ENCODE results near the gene THEM5. TPM values are rescaled to one million over a fixed set of nuclear protein-coding genes. Genes with fewer than 3 reads are reported as not detected.

THEM5 gene
- total RNA-seq, 1 experiment from 2014 or later: not detected

GRCh38 chr1:151834239-151834638 lies 19.3 kb downstream of the THEM5 start:
- H3K9me2 ChIP-seq (ENCODE audit: insufficient read depth): no peaks in the 10 kb centered on the region
- H4K20me1 ChIP-seq (ENCODE audit: insufficient read depth): no peaks in the 10 kb centered on the region
- H3K9me3 ChIP-seq (ENCODE audit: control insufficient read depth in 1 of 2, insufficient read depth in 1 of 2, low read depth in 1 of 2, low read length in 2 of 2): no peaks in the 10 kb centered on the region
- H3K9ac ChIP-seq (ENCODE audit: low read length): no peak overlapping the region
- no peak for ATAC-seq
- ChIA-PET POLR2A (no interaction called here), RAD21 (ENCODE audit: low non-redundant PET in 1 of 2, low total read pairs in 2 of 2, uncharacterized antibody in 2 of 2, unreplicated experiment in 2 of 2) (no interaction called here), CTCF (no interaction called here)
- intact Hi-C loops (cut with micrococcal nuclease): no loop called here
- no peak overlapping the region for H3K4me3 ChIP-seq (replicated peaks in 1 of 2; ENCODE audit: low read depth in 1 of 2, low read length in 2 of 2)
- H3K79me2 ChIP-seq (ENCODE audit: insufficient read depth, low read length): no peaks in the 10 kb centered on the region
- BruUV-seq (replicated peaks): no TSS peak
- H3K27ac ChIP-seq (ENCODE audit: low read depth, low read length): no peak overlapping the region
- no peaks in the 10 kb centered on the region for H3K27me3 ChIP-seq (ENCODE audit: insufficient read depth, low read length)
- no peaks in the 10 kb centered on the region for H3K36me3 ChIP-seq (ENCODE audit: control insufficient read depth in 1 of 2, insufficient read depth in 2 of 2, low read length in 2 of 2)
- H3K4me1 ChIP-seq (ENCODE audit: control insufficient read depth in 1 of 2, insufficient read depth in 2 of 2, low read length in 2 of 2): peaks cover 17 to 58% of the 10 kb centered on the region in 2 experiments
- DNase-seq (ENCODE audit: low read depth, low spot score): no peak
- no peak overlapping the region for H3K4me2 ChIP-seq (ENCODE audit: low read length)
- H2AFZ ChIP-seq (ENCODE audit: low read depth, low read length, poor library complexity, severe bottlenecking): no peak overlapping the region
- TF ChIP-seq JUND (IDR thresholded peaks at IDR 0.05) (no peak), EGR1 (IDR thresholded peaks at IDR 0.05; ENCODE audit: low read depth) (no peak), EZH2 (IDR thresholded peaks at IDR 0.05) (no peak), EZH2phosphoT487 (IDR thresholded peaks at IDR 0.05; ENCODE audit: borderline replicate concordance) (no peak), CEBPB (IDR thresholded peaks at IDR 0.05; ENCODE audit: low read depth) (no peak), ZFX (IDR thresholded peaks at IDR 0.05) (no peak), RAD21 (IDR thresholded peaks at IDR 0.05; ENCODE audit: low read depth) (no peak), POLR2A (IDR thresholded peaks at IDR 0.05; ENCODE audit: borderline replicate concordance, extremely low read depth, insufficient read depth, insufficient read length) (no peak), ATF3 (IDR thresholded peaks at IDR 0.05) (no peak), MAX (IDR thresholded peaks at IDR 0.05) (no peak), CBX3 (IDR thresholded peaks at IDR 0.05; ENCODE audit: low read depth) (no peak), ELF1 (IDR thresholded peaks at IDR 0.05; ENCODE audit: borderline replicate concordance, low read depth) (no peak), TCF7L2 (IDR thresholded peaks at IDR 0.05; ENCODE audit: borderline replicate concordance, extremely low read depth, insufficient read depth, insufficient read length) (no peak)
- TF ChIP-seq, protein P1, sequence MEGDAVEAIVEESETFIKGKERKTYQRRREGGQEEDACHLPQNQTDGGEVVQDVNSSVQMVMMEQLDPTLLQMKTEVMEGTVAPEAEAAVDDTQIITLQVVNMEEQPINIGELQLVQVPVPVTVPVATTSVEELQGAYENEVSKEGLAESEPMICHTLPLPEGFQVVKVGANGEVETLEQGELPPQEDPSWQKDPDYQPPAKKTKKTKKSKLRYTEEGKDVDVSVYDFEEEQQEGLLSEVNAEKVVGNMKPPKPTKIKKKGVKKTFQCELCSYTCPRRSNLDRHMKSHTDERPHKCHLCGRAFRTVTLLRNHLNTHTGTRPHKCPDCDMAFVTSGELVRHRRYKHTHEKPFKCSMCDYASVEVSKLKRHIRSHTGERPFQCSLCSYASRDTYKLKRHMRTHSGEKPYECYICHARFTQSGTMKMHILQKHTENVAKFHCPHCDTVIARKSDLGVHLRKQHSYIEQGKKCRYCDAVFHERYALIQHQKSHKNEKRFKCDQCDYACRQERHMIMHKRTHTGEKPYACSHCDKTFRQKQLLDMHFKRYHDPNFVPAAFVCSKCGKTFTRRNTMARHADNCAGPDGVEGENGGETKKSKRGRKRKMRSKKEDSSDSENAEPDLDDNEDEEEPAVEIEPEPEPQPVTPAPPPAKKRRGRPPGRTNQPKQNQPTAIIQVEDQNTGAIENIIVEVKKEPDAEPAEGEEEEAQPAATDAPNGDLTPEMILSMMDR (IDR thresholded peaks at IDR 0.05 in 2 of 3, conservative IDR thresholded peaks at IDR 0.05 in 1 of 3; ENCODE audit: borderline replicate concordance in 1 of 3, insufficient read depth in 1 of 3, low read depth in 2 of 3, low read length in 2 of 3): no peak
- TF ChIP-seq, protein P2, sequence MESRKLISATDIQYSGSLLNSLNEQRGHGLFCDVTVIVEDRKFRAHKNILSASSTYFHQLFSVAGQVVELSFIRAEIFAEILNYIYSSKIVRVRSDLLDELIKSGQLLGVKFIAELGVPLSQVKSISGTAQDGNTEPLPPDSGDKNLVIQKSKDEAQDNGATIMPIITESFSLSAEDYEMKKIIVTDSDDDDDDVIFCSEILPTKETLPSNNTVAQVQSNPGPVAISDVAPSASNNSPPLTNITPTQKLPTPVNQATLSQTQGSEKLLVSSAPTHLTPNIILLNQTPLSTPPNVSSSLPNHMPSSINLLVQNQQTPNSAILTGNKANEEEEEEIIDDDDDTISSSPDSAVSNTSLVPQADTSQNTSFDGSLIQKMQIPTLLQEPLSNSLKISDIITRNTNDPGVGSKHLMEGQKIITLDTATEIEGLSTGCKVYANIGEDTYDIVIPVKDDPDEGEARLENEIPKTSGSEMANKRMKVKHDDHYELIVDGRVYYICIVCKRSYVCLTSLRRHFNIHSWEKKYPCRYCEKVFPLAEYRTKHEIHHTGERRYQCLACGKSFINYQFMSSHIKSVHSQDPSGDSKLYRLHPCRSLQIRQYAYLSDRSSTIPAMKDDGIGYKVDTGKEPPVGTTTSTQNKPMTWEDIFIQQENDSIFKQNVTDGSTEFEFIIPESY (IDR thresholded peaks at IDR 0.05; ENCODE audit: extremely low read depth, insufficient replicate concordance, low read length): no peak
